Measurements from ENCODE around the gene TMEM182. TPM values are rescaled to one million over a fixed set of nuclear protein-coding genes. Genes with fewer than 3 reads are reported as not detected.
A peak's percentile ranks its signal among the peaks of the same experiment; 100 is the strongest.

TMEM182 gene
- total RNA-seq, 1 experiment from 2014 or later: 5.3 TPM

GRCh38 chr2:102755284-102755683 lies 6.5 kb upstream of the TMEM182 start:
- H3K27me3 Mint-ChIP-seq (ENCODE audit: insufficient read depth, unreplicated experiment): no peaks in the 10 kb centered on the region
- no peaks in the 10 kb centered on the region for H3K4me1 Mint-ChIP-seq (ENCODE audit: insufficient read depth, unreplicated experiment)
- no peak overlapping the region for H3K27ac Mint-ChIP-seq (ENCODE audit: low read depth, unreplicated experiment)
- TF ChIP-seq CTCF (IDR thresholded peaks at IDR 0.05; ENCODE audit: unreplicated experiment): no peak
- POLR2A ChIA-PET: interaction anchor here (0.7 kb wide), 1 partner anchor 25 kb away, joined by 3 read pairs; no protein-coding TSS in a partner anchor
- intact Hi-C loops (cut with micrococcal nuclease): no loop called here
- H3K4me3 Mint-ChIP-seq (ENCODE audit: unreplicated experiment): no peak overlapping the region
- DNase-seq (ENCODE audit: unreplicated experiment): no peak
- H3K9me3 Mint-ChIP-seq (ENCODE audit: unreplicated experiment): no peaks in the 10 kb centered on the region
- no peaks in the 10 kb centered on the region for H3K36me3 Mint-ChIP-seq (ENCODE audit: insufficient read depth, unreplicated experiment)
- BruUV-seq (replicated peaks): no TSS peak
- CTCF ChIA-PET: interaction anchor here (1.0 to 7.3 kb wide), 9 partner anchors 9 to 116 kb away, joined by 3 to 96 read pairs (median 18); a partner anchor contains a TSS

GRCh38 chr2:102758439-102758838 lies 3.4 kb upstream of the TMEM182 start:
- H3K36me3 Mint-ChIP-seq (ENCODE audit: insufficient read depth, unreplicated experiment): no peaks in the 10 kb centered on the region
- no peak overlapping the region for H3K4me3 Mint-ChIP-seq (ENCODE audit: unreplicated experiment)
- H3K9me3 Mint-ChIP-seq (ENCODE audit: unreplicated experiment): no peaks in the 10 kb centered on the region
- DNase-seq (ENCODE audit: unreplicated experiment): no peak
- no peak overlapping the region for H3K27ac Mint-ChIP-seq (ENCODE audit: low read depth, unreplicated experiment)
- ChIA-PET POLR2A (no interaction called here), CTCF (interaction anchor here (0.5 kb wide), 2 partner anchors 48 to 300 kb away, joined by 4 to 5 read pairs; no protein-coding TSS in a partner anchor)
- no peak for TF ChIP-seq CTCF (IDR thresholded peaks at IDR 0.05; ENCODE audit: unreplicated experiment)
- BruUV-seq (replicated peaks): no TSS peak
- no peaks in the 10 kb centered on the region for H3K27me3 Mint-ChIP-seq (ENCODE audit: insufficient read depth, unreplicated experiment)
- H3K4me1 Mint-ChIP-seq (ENCODE audit: insufficient read depth, unreplicated experiment): no peaks in the 10 kb centered on the region
- intact Hi-C loops (cut with micrococcal nuclease): no loop called here

GRCh38 chr2:102764083-102764482 lies 2.3 kb downstream of the TMEM182 start:
- TF ChIP-seq CTCF (IDR thresholded peaks at IDR 0.05; ENCODE audit: unreplicated experiment): no peak
- Mint-ChIP-seq H3K4me3 (ENCODE audit: unreplicated experiment) (no peak overlapping the region), H3K27ac (ENCODE audit: low read depth, unreplicated experiment) (no peak overlapping the region), H3K4me1 (ENCODE audit: insufficient read depth, unreplicated experiment) (no peaks in the 10 kb centered on the region), H3K9me3 (ENCODE audit: unreplicated experiment) (no peaks in the 10 kb centered on the region), H3K36me3 (ENCODE audit: insufficient read depth, unreplicated experiment) (peaks cover 6% of the 10 kb centered on the region), H3K27me3 (ENCODE audit: insufficient read depth, unreplicated experiment) (no peaks in the 10 kb centered on the region)
- DNase-seq (ENCODE audit: unreplicated experiment): peak; percentile 0
- CTCF ChIA-PET: interaction anchor here (2.1 to 5.5 kb wide), 3 partner anchors 9 to 42 kb away, joined by 8 to 44 read pairs (median 18); no protein-coding TSS in a partner anchor
- POLR2A ChIA-PET: no interaction called here
- BruUV-seq (replicated peaks): no TSS peak
- intact Hi-C loops (cut with micrococcal nuclease): no loop called here

GRCh38 chr2:102765061-102765460 lies 3.2 kb downstream of the TMEM182 start:
- DNase-seq (ENCODE audit: unreplicated experiment): no peak
- H3K4me1 Mint-ChIP-seq (ENCODE audit: insufficient read depth, unreplicated experiment): no peaks in the 10 kb centered on the region
- H3K9me3 Mint-ChIP-seq (ENCODE audit: unreplicated experiment): no peaks in the 10 kb centered on the region
- intact Hi-C loops (cut with micrococcal nuclease): no loop called here
- ChIA-PET POLR2A (no interaction called here), CTCF (interaction anchor here (0.7 to 5.5 kb wide), 5 partner anchors 10 to 1833 kb away, joined by 3 to 44 read pairs (median 4); no protein-coding TSS in a partner anchor)
- no peak for TF ChIP-seq CTCF (IDR thresholded peaks at IDR 0.05; ENCODE audit: unreplicated experiment)
- peaks cover 6% of the 10 kb centered on the region for H3K36me3 Mint-ChIP-seq (ENCODE audit: insufficient read depth, unreplicated experiment)
- H3K4me3 Mint-ChIP-seq (ENCODE audit: unreplicated experiment): no peak overlapping the region
- BruUV-seq (replicated peaks): no TSS peak
- H3K27me3 Mint-ChIP-seq (ENCODE audit: insufficient read depth, unreplicated experiment): no peaks in the 10 kb centered on the region
- H3K27ac Mint-ChIP-seq (ENCODE audit: low read depth, unreplicated experiment): no peak overlapping the region
